Fibroblast of villous mesenchyme (primary cell): ENCODE results near the gene LAMTOR1. TPM values are rescaled to one million over a fixed set of nuclear protein-coding genes. Genes with fewer than 3 reads are reported as not detected.
A peak's percentile ranks its signal among the peaks of the same experiment; 100 is the strongest.

ENCODE experiments used
- DNase-seq: peaks from one replicate; pipeline ENCODE4 v3.0.0-alpha.2; 2010; ENCODE audit warnings: low read depth
- H3K4me3 ChIP-seq: 2 replicates; pipeline ENCODE4 v1.5.1; 2011; ENCODE audit warnings: low read depth, mild to moderate bottlenecking, low read length
- CTCF ChIP-seq: IDR thresholded peaks from 2 replicates; pipeline ENCODE4 v1.5.1; 2012; ENCODE audit warnings: low read depth, mild to moderate bottlenecking, low read length; ENCODE audit not compliant: insufficient read depth
- total RNA-seq: library from RNA; depleted of rRNA; stranded (reverse); fragments of >200 nt; gene quantifications from 2 replicates; pipeline ENCODE4 v1.2.3, GENCODE V29; 2012

The LAMTOR1 gene
- total RNA-seq, 1 donor, result 174 TPM

- H3K4me3 ChIP-seq, result no peak overlapping the region
- DNase-seq, result no peak
- TF ChIP-seq CTCF, result no peak
These were observed 16.1 kb upstream of the LAMTOR1 start for GRCh38 chr11:72119198-72119597.

GRCh38 chr11:72116019-72116755 lies 13.1 kb upstream of the LAMTOR1 start:
- no peak for TF ChIP-seq CTCF
- DNase-seq, result no peak
- H3K4me3 ChIP-seq, result no peak overlapping the region

- no peak for DNase-seq
- no peak for TF ChIP-seq CTCF
These were observed 11.5 kb upstream of the LAMTOR1 start for GRCh38 chr11:72114570-72114969.

GRCh38 chr11:72112978-72113808 lies 10.1 kb upstream of the LAMTOR1 start:
- H3K4me3 ChIP-seq, result peak overlapping the region; percentile 93
- peak; percentile 7 for DNase-seq
- TF ChIP-seq CTCF, result no peak

More at GRCh38 chr11:72114570-72114969, 11.5 kb upstream of the LAMTOR1 start:
- no peak overlapping the region for H3K4me3 ChIP-seq

GRCh38 chr11:72112143-72112977 lies 9.3 kb upstream of the LAMTOR1 start, which contains the start of gene ANAPC15:
ANAPC15 (minus strand) TSS chr11:72112695; CDS start chr11:72111276, 1,419 bp downstream.
- TF ChIP-seq CTCF, result no peak
- DNase-seq, result peak; percentile 100
- H3K4me3 ChIP-seq, result peak within 1 kb of the TSS; percentile 93

- no peak for DNase-seq
- peak overlapping the region; percentile 93 for H3K4me3 ChIP-seq
- no peak for TF ChIP-seq CTCF
These were observed 8.4 kb upstream of the LAMTOR1 start for GRCh38 chr11:72111300-72112142.
